K562 (cell line): ENCODE results near the gene TOR3A. TPM values are rescaled to one million over a fixed set of nuclear protein-coding genes. Genes with fewer than 3 reads are reported as not detected.

Experiments used
- CREM ChIP-seq: IDR thresholded peaks from 2 replicates; pipeline ENCODE4 v1.6.1; 2014; ENCODE audit warnings: antibody characterized with exemption, low read depth
- FOXJ3 ChIP-seq: sonication (generic); formaldehyde crosslinking; IDR thresholded peaks from 2 replicates; pipeline ENCODE4 v1.4.0; 2020; ENCODE audit warnings: mild to moderate bottlenecking, missing genetic modification reagents
- FOXK1 ChIP-seq: sonication (generic); formaldehyde crosslinking; IDR thresholded peaks from 2 replicates; pipeline ENCODE4 v1.8.0; 2022; ENCODE audit warnings: missing genetic modification reagents, mild to moderate bottlenecking, borderline replicate concordance
- KHSRP ChIP-seq: fragments of 450-650 bp; IDR thresholded peaks from 2 replicates; pipeline ENCODE4 v1.6.1; 2017
- MAFG ChIP-seq: fragments of 450-650 bp; conservative IDR thresholded peaks from 2 replicates; pipeline ENCODE4 v1.6.1; 2016; ENCODE audit warnings: missing genetic modification characterization, missing compliant biosample characterization
- MYNN ChIP-seq, 2 experiments: sonication (generic); formaldehyde crosslinking in 1 of 2; IDR thresholded peaks; 2 replicates each; pipeline versions ENCODE4 v1.5.0 to v1.6.1; 2016 to 2020; ENCODE audit warnings: antibody characterized with exemption in 1 of 2, missing genetic modification reagents in 1 of 2
- NFRKB ChIP-seq: fragments of 450-650 bp; IDR thresholded peaks from 2 replicates; pipeline ENCODE4 v1.6.1; 2016; ENCODE audit warnings: low read depth
- RBM22 ChIP-seq: fragments of 200-400 bp; formaldehyde crosslinking; IDR thresholded peaks from 2 replicates; pipeline ENCODE4 v1.6.1; 2018; ENCODE audit warnings: low read length, low read depth; ENCODE audit not compliant: poor library complexity, severe bottlenecking
- STAG1 ChIP-seq: sonication (generic); formaldehyde crosslinking; IDR thresholded peaks from 2 replicates; pipeline ENCODE4 v1.5.0; 2020; ENCODE audit warnings: missing genetic modification reagents, borderline replicate concordance
- ZBTB33 ChIP-seq: sonication (generic); formaldehyde crosslinking; IDR thresholded peaks from 2 replicates; pipeline ENCODE4 v1.8.1; 2023; ENCODE audit warnings: mild to moderate bottlenecking, missing genetic modification reagents
- ZNF212 ChIP-seq: fragments of 450-650 bp; formaldehyde crosslinking; IDR thresholded peaks from 2 replicates; pipeline ENCODE4 v1.4.0; 2020; ENCODE audit warnings: mild to moderate bottlenecking
- ZNF239 ChIP-seq: fragments of 250-450 bp; sonication (Bioruptor Pico); IDR thresholded peaks from 2 replicates; pipeline ENCODE4 v1.4.0; 2020; ENCODE audit warnings: mild to moderate bottlenecking
- ZNF347 ChIP-seq: fragments of 450-650 bp; formaldehyde crosslinking; IDR thresholded peaks from 2 replicates; pipeline ENCODE4 v1.4.0; 2020; ENCODE audit warnings: low read depth, mild to moderate bottlenecking, moderate library complexity
- ZNF354B ChIP-seq: fragments of 250-450 bp; sonication (Bioruptor Pico); IDR thresholded peaks from 2 replicates; pipeline ENCODE4 v1.4.0; 2020
- ZNF551 ChIP-seq: fragments of 250-450 bp; sonication (Bioruptor Pico); IDR thresholded peaks from 2 replicates; pipeline ENCODE4 v1.5.0; 2021; ENCODE audit warnings: mild to moderate bottlenecking, moderate library complexity
- ZNF696 ChIP-seq: fragments of 250-450 bp; sonication (Bioruptor Pico); conservative IDR thresholded peaks from 2 replicates; pipeline ENCODE4 v1.4.0; 2020; ENCODE audit warnings: mild to moderate bottlenecking, moderate library complexity
- polyA plus RNA-seq, 8 experiments: library from polyadenylated mRNA; depleted of rRNA in 4 of 8; stranded (reverse) in 5 of 8; unstranded in 3 of 8; fragments of >200 nt; fragmentation: Nextera tagmentation in 2 of 8; fragmentation: Illumina TruSeq in 1 of 8; extraction: Ambion mirVana in 2 of 8; extraction: Trizol in 1 of 8; gene quantifications; 2 replicates each; pipeline versions ENCODE4 v1.2.1 to v1.2.3, GENCODE V29; 2011 to 2014; ENCODE audit warnings: inconsistent platforms in 1 of 8, missing spikeins in 1 of 8
- total RNA-seq, 7 experiments: library from RNA; depleted of rRNA in 6 of 7; stranded (reverse); fragments of >200 nt in 6 of 7; fragmentation: Illumina TruSeq in 2 of 7; extraction: Trizol in 2 of 7; gene quantifications; 2 replicates each; pipeline versions ENCODE4 v1.2.1 to v1.2.3, GENCODE V29; 2011 to 2021; ENCODE audit warnings: low replicate concordance in 1 of 7
- TF ChIP-seq, protein P1 (sequence below): sonication (generic); formaldehyde crosslinking; IDR thresholded peaks from 2 replicates; pipeline ENCODE4 v1.8.0; 2022; ENCODE audit warnings: missing genetic modification reagents, mild to moderate bottlenecking, borderline replicate concordance
- TF ChIP-seq, protein P2 (sequence below): fragments of 450-650 bp; formaldehyde crosslinking; IDR thresholded peaks from 2 replicates; pipeline ENCODE4 v1.4.0; 2022; ENCODE audit warnings: missing genetic modification characterization
- TF ChIP-seq, protein P3 (sequence below): fragments of 250-450 bp; sonication (Bioruptor Pico); IDR thresholded peaks from 2 replicates; pipeline ENCODE4 v1.4.0; 2020
- TF ChIP-seq, protein P4 (sequence below): fragments of 450-650 bp; IDR thresholded peaks from 2 replicates; pipeline ENCODE4 v1.6.1; 2017; ENCODE audit warnings: antibody characterized with exemption

The TOR3A gene
- total and polyA plus RNA-seq, 9 of the 15 experiments (the other 6 are each of a cell fraction or from before 2014, with no cell fraction given), result 7.9 to 94.5 (median 39.7) TPM

DNA sequence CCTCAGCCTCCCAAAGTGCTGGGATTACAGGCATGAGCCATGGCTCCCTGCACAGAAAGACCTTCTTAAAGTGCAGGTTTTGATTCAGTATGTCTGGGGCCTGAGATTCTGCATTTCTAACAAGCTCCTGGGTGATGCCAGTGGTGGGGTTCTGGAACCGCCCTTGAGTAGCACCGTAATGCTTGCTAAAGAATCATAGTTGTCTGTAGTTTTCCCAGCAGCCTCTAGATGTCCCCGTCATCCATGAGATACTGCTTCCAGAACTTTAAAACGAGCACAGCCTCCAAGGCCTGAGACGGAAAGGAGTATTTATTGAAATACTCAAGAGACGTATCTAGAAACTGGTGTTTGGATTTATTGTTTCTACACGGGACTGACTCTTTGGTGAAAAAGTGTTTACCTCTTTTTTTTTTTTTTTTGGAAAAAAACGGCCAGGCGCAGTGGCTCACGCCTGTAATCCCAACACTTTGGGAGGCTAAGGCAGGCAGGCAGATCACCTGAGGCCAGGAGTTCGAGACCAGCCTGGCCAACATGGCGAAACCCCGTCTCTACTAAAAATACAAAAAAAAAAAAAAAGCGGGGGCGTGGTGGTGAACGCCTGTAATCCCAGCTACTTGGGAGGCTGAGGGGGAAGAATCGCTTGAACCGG is 2.6 kb upstream of the TOR3A start (continued):
- TF ChIP-seq ZNF347, result no peak
- no peak for TF ChIP-seq ZNF212 (CRISPR knock-in tag)
- no peak for TF ChIP-seq ZNF551
- no peak for TF ChIP-seq NFRKB
- no peak for TF ChIP-seq KHSRP
- TF ChIP-seq FOXJ3 (CRISPR knock-in tag), result no peak
- no peak for TF ChIP-seq FOXK1
- TF ChIP-seq, protein P1, sequence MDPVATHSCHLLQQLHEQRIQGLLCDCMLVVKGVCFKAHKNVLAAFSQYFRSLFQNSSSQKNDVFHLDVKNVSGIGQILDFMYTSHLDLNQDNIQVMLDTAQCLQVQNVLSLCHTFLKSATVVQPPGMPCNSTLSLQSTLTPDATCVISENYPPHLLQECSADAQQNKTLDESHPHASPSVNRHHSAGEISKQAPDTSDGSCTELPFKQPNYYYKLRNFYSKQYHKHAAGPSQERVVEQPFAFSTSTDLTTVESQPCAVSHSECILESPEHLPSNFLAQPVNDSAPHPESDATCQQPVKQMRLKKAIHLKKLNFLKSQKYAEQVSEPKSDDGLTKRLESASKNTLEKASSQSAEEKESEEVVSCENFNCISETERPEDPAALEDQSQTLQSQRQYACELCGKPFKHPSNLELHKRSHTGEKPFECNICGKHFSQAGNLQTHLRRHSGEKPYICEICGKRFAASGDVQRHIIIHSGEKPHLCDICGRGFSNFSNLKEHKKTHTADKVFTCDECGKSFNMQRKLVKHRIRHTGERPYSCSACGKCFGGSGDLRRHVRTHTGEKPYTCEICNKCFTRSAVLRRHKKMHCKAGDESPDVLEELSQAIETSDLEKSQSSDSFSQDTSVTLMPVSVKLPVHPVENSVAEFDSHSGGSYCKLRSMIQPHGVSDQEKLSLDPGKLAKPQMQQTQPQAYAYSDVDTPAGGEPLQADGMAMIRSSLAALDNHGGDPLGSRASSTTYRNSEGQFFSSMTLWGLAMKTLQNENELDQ, result no peak
- TF ChIP-seq, protein P2, sequence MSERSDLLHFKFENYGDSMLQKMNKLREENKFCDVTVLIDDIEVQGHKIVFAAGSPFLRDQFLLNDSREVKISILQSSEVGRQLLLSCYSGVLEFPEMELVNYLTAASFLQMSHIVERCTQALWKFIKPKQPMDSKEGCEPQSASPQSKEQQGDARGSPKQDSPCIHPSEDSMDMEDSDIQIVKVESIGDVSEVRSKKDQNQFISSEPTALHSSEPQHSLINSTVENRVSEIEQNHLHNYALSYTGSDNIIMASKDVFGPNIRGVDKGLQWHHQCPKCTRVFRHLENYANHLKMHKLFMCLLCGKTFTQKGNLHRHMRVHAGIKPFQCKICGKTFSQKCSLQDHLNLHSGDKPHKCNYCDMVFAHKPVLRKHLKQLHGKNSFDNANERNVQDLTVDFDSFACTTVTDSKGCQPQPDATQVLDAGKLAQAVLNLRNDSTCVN, result no peak
- TF ChIP-seq ZBTB33 (CRISPR knock-in tag), result 0 out of 2 replicates have a peak, but pooled peaks have one; percentile 72
- TF ChIP-seq ZNF354B (CRISPR knock-in tag), result no peak
- TF ChIP-seq, protein P3, sequence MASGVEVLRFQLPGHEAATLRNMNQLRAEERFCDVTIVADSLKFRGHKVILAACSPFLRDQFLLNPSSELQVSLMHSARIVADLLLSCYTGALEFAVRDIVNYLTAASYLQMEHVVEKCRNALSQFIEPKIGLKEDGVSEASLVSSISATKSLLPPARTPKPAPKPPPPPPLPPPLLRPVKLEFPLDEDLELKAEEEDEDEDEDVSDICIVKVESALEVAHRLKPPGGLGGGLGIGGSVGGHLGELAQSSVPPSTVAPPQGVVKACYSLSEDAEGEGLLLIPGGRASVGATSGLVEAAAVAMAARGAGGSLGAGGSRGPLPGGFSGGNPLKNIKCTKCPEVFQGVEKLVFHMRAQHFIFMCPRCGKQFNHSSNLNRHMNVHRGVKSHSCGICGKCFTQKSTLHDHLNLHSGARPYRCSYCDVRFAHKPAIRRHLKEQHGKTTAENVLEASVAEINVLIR, result no peak
- no peak for TF ChIP-seq ZNF239 (CRISPR knock-in tag)
- TF ChIP-seq MAFG, result no peak
- TF ChIP-seq MYNN (IDR thresholded peaks at IDR 0.05), result peak; percentile 43; the same call in 1 of the 2 replicates
- no peak for TF ChIP-seq MYNN (CRISPR knock-in tag; IDR thresholded peaks at IDR 0.05)
- no peak for TF ChIP-seq ZNF696 (CRISPR knock-in tag)
- 0 out of 2 replicates have a peak, but pooled peaks have one; percentile 11 for TF ChIP-seq CREM
- TF ChIP-seq, protein P4, sequence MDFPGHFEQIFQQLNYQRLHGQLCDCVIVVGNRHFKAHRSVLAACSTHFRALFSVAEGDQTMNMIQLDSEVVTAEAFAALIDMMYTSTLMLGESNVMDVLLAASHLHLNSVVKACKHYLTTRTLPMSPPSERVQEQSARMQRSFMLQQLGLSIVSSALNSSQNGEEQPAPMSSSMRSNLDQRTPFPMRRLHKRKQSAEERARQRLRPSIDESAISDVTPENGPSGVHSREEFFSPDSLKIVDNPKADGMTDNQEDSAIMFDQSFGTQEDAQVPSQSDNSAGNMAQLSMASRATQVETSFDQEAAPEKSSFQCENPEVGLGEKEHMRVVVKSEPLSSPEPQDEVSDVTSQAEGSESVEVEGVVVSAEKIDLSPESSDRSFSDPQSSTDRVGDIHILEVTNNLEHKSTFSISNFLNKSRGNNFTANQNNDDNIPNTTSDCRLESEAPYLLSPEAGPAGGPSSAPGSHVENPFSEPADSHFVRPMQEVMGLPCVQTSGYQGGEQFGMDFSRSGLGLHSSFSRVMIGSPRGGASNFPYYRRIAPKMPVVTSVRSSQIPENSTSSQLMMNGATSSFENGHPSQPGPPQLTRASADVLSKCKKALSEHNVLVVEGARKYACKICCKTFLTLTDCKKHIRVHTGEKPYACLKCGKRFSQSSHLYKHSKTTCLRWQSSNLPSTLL, result no peak
- peak; percentile 6; the same call in 1 of the 2 replicates for TF ChIP-seq STAG1 (CRISPR knock-in tag)
- no peak for TF ChIP-seq RBM22
